PC-9 (cell line): ENCODE data around the gene TRDN. TPM values are rescaled to one million over a fixed set of nuclear protein-coding genes. Genes with fewer than 3 reads are reported as not detected.

ENCODE experiments used
- BruUV-seq: library from RNA; stranded (reverse); fragments of 400-500 nt; replicated peaks from 2 replicates; lab custom pipeline; 2021; lab: Mats Ljungman, UMichigan
- CTCF ChIA-PET: fragments of 300-600 bp; sonication (Branson Sonifier 250); formaldehyde crosslinking; loops from one replicate; lab custom pipeline; 2022; ENCODE audit warnings: antibody characterized with exemption; lab: Charles Lee
- POLR2A ChIA-PET: fragments of 300-600 bp; sonication (Branson Sonifier 250); formaldehyde crosslinking; loops from one replicate; lab custom pipeline; 2022; ENCODE audit warnings: antibody characterized with exemption; ENCODE audit not compliant: unreplicated experiment; lab: Charles Lee
- DNase-seq, 2 experiments: peaks; one replicate each; pipeline versions ENCODE4 v3.0.0 to v3.0.0-alpha.2; 2015 to 2022; ENCODE audit warnings: mixed read lengths in 1 of 2
- H2AFZ ChIP-seq: fragments of 200-600 bp; sonication (generic); 2 replicates; pipeline ENCODE4 v1.8.1; 2017; ENCODE audit warnings: antibody characterized with exemption
- H3F3A ChIP-seq: fragments of 200-600 bp; sonication (generic); 2 replicates; pipeline ENCODE4 v1.8.1; 2017; ENCODE audit warnings: antibody characterized with exemption, mild to moderate bottlenecking, low read depth; ENCODE audit not compliant: insufficient read depth
- H3K27ac ChIP-seq: fragments of 200-600 bp; sonication (generic); 2 replicates; pipeline ENCODE4 v1.6.1; 2016; ENCODE audit warnings: mixed run types
- H3K27me3 ChIP-seq: fragments of 200-600 bp; sonication (generic); 2 replicates; pipeline ENCODE4 v1.6.1; 2016; ENCODE audit warnings: low read depth, mixed run types; ENCODE audit not compliant: insufficient read depth
- H3K36me3 ChIP-seq: fragments of 200-600 bp; sonication (generic); 2 replicates; pipeline ENCODE4 v1.6.1; 2016; ENCODE audit warnings: low read depth, mixed run types
- H3K4me1 ChIP-seq: fragments of 200-600 bp; sonication (generic); replicated peaks from 2 replicates; pipeline ENCODE4 v1.6.1; 2016; ENCODE audit warnings: mixed run types; ENCODE audit not compliant: insufficient read depth
- H3K4me2 ChIP-seq: fragments of 200-600 bp; sonication (generic); 2 replicates; pipeline ENCODE4 v1.6.1; 2017; ENCODE audit warnings: mixed run types
- H3K4me3 ChIP-seq: fragments of 200-600 bp; sonication (generic); 2 replicates; pipeline ENCODE4 v1.6.1; 2016; ENCODE audit warnings: mixed run types
- H3K79me2 ChIP-seq: fragments of 200-600 bp; sonication (generic); 2 replicates; pipeline ENCODE4 v1.6.1; 2017; ENCODE audit warnings: low read depth, mixed run types
- H3K9me2 ChIP-seq: fragments of 200-600 bp; sonication (generic); 2 replicates; pipeline ENCODE4 v1.8.1; 2017; ENCODE audit warnings: mild to moderate bottlenecking; ENCODE audit not compliant: insufficient read depth
- H3K9me3 ChIP-seq: fragments of 200-600 bp; sonication (generic); 2 replicates; pipeline ENCODE4 v1.8.1; 2016; ENCODE audit warnings: low read depth; ENCODE audit not compliant: insufficient read depth
- H4K20me1 ChIP-seq: fragments of 200-600 bp; sonication (generic); 2 replicates; pipeline ENCODE4 v1.8.1; 2017; ENCODE audit not compliant: insufficient read depth
- CTCF ChIP-seq: fragments of 200-600 bp; sonication (generic); conservative IDR thresholded peaks from 2 replicates; pipeline ENCODE4 v1.6.1; 2017; ENCODE audit warnings: mixed run types, antibody characterized with exemption, mild to moderate bottlenecking, moderate library complexity
- EZH2 ChIP-seq: fragments of 200-600 bp; sonication (generic); IDR thresholded peaks from 2 replicates; pipeline ENCODE4 v1.8.0; 2017; ENCODE audit warnings: antibody characterized with exemption, low read depth
- intact Hi-C: fragments of 100-400 bp; cut with micrococcal nuclease; formaldehyde crosslinking; loops from one replicate; pipeline ENCODE4 v1.10.0; 2022; ENCODE audit not compliant: unreplicated experiment
- total RNA-seq: library from RNA; stranded (reverse); gene quantifications from 2 replicates; pipeline ENCODE4 v1.2.3, GENCODE V29; 2021

The TRDN gene
- total RNA-seq, 1 experiment from 2014 or later = not detected

DNA sequence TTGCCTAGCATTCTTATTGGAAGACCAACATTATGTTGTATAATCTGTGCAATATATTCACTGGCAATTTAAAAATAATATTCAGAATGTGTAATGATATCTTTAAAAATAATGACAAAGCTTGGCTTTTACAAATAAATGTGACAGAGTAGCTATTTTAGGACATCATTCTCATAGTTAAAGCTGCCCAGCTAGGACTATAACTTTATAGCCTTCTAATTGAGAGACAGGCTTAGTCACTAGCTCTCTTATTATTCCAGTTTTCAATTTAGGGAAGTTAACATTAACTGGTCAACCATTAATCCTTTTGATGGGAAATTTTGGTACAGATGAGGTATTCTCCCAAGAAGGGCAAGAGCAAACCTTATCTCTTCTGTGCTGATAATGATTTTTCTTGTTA, 443.5 kb downstream of the TRDN start:
- Histone ChIP-seq H3K4me3 (no peak overlapping the region), H3K9me3 (no peaks in the 10 kb centered on the region), H3K4me2 (no peak overlapping the region), H3K27ac (no peak overlapping the region), H3K27me3 (no peaks in the 10 kb centered on the region), H3K9me2 (no peaks in the 10 kb centered on the region), H3K79me2 (no peaks in the 10 kb centered on the region), H3K36me3 (no peaks in the 10 kb centered on the region), H4K20me1 (no peaks in the 10 kb centered on the region), H3K4me1 (no peaks in the 10 kb centered on the region), H3F3A (no peaks in the 10 kb centered on the region), H2AFZ (no peak overlapping the region)
- TF ChIP-seq EZH2 = no peak
- TF ChIP-seq CTCF = no peak
- intact Hi-C loops = no loop called here
- no TSS peak for BruUV-seq
- DNase-seq = no peak
- CTCF ChIA-PET = no interaction called here
- POLR2A ChIA-PET = no interaction called here

GRCh38 chr6:123189816-123190215, 446.9 kb downstream of the TRDN start:
- DNase-seq = no peak
- CTCF ChIA-PET = no interaction called here
- BruUV-seq = no TSS peak
- TF ChIP-seq CTCF (no peak), EZH2 (no peak)
- Histone ChIP-seq H3K9me3 (no peaks in the 10 kb centered on the region; the same call in 1 of the 2 replicates), H3K27ac (no peak overlapping the region), H3K79me2 (no peaks in the 10 kb centered on the region), H3K4me2 (no peak overlapping the region), H3K9me2 (no peaks in the 10 kb centered on the region), H3K27me3 (no peaks in the 10 kb centered on the region), H2AFZ (no peak overlapping the region), H3K36me3 (no peaks in the 10 kb centered on the region), H3K4me3 (no peak overlapping the region), H3K4me1 (no peaks in the 10 kb centered on the region), H3F3A (no peaks in the 10 kb centered on the region), H4K20me1 (no peaks in the 10 kb centered on the region)
- POLR2A ChIA-PET = no interaction called here
- intact Hi-C loops = no loop called here

GRCh38 chr6:123182998-123183397, 453.8 kb downstream of the TRDN start:
- H3K27ac ChIP-seq = no peak overlapping the region
- no peaks in the 10 kb centered on the region for H3K4me1 ChIP-seq
- no peaks in the 10 kb centered on the region for H3F3A ChIP-seq
- intact Hi-C loops = no loop called here
- H2AFZ ChIP-seq = no peak overlapping the region
- H3K9me2 ChIP-seq = no peaks in the 10 kb centered on the region
- POLR2A ChIA-PET = no interaction called here
- DNase-seq = no peak
- H3K4me2 ChIP-seq = no peak overlapping the region
- H3K79me2 ChIP-seq = no peaks in the 10 kb centered on the region
- no peaks in the 10 kb centered on the region for H3K36me3 ChIP-seq
- no peak overlapping the region for H3K4me3 ChIP-seq
- CTCF ChIA-PET = no interaction called here
- no peaks in the 10 kb centered on the region for H4K20me1 ChIP-seq
- H3K9me3 ChIP-seq = no peaks in the 10 kb centered on the region; the same call in 1 of the 2 replicates
- no peaks in the 10 kb centered on the region for H3K27me3 ChIP-seq
- no peak for TF ChIP-seq CTCF
- no peak for TF ChIP-seq EZH2
- no TSS peak for BruUV-seq
